ENCODE results near the gene TNFRSF8.

TNFRSF8 gene

GRCh38 chr1:12144969-12145368 is 81.9 kb downstream of the TNFRSF8 start:
- FAIRE-seq = no peak

GRCh38 chr1:12145616-12146342 is 82.7 kb downstream of the TNFRSF8 start:
- FAIRE-seq = no peak

GRCh38 chr1:12146343-12147112 is 83.4 kb downstream of the TNFRSF8 start:
- FAIRE-seq = no peak

- FAIRE-seq = no peak
These were observed 84.1 kb downstream of the TNFRSF8 start for GRCh38 chr1:12147201-12147701.

GRCh38 chr1:12148160-12148957 is 85.3 kb downstream of the TNFRSF8 start:
- FAIRE-seq = no peak

- no peak for FAIRE-seq
These were observed 86.1 kb downstream of the TNFRSF8 start for GRCh38 chr1:12148958-12149790.

GRCh38 chr1:12149791-12150175 is 86.7 kb downstream of the TNFRSF8 start:
- no peak for FAIRE-seq

GRCh38 chr1:12150456-12151200 is 87.5 kb downstream of the TNFRSF8 start:
- FAIRE-seq = no peak

- FAIRE-seq = no peak
These were observed 88.4 kb downstream of the TNFRSF8 start for GRCh38 chr1:12151465-12151864.

- no peak for FAIRE-seq
These were observed 89.2 kb downstream of the TNFRSF8 start for GRCh38 chr1:12152113-12152891.

GRCh38 chr1:12153181-12153785 is 90.2 kb downstream of the TNFRSF8 start:
- no peak for FAIRE-seq

- no peak for FAIRE-seq
These were observed 92.2 kb downstream of the TNFRSF8 start for GRCh38 chr1:12155328-12155727.

- FAIRE-seq = no peak
These were observed 94.5 kb downstream of the TNFRSF8 start for GRCh38 chr1:12157366-12158231.

GRCh38 chr1:12158357-12159092 is 95.4 kb downstream of the TNFRSF8 start:
- FAIRE-seq = no peak

GRCh38 chr1:12159816-12160215 is 96.7 kb downstream of the TNFRSF8 start:
- no peak for FAIRE-seq

- FAIRE-seq = no peak
These were observed 98.2 kb downstream of the TNFRSF8 start for GRCh38 chr1:12161324-12161661.

GRCh38 chr1:12161662-12162458 is 98.8 kb downstream of the TNFRSF8 start:
- no peak for FAIRE-seq
